Activated CD4-positive, alpha-beta T cell treated with anti-CD3 and anti-CD28 coated beads, Interleukin-2, amount 50 U/mL, for 4 hours (primary cell): ENCODE results near the gene ACTMAP.

Experiments
- DNase-seq, 2 experiments: peaks; one replicate each; pipeline ENCODE4 v3.0.0-alpha.2; 2020

ACTMAP gene

GRCh38 chr19:40692212-40692551, 58.1 kb downstream of the ACTMAP start:
- DNase-seq = no peak

GRCh38 chr19:40691421-40692211, 58.7 kb downstream of the ACTMAP start:
- no peak for DNase-seq
